ENCODE data around the gene LPGAT1.

The LPGAT1 gene

DNA sequence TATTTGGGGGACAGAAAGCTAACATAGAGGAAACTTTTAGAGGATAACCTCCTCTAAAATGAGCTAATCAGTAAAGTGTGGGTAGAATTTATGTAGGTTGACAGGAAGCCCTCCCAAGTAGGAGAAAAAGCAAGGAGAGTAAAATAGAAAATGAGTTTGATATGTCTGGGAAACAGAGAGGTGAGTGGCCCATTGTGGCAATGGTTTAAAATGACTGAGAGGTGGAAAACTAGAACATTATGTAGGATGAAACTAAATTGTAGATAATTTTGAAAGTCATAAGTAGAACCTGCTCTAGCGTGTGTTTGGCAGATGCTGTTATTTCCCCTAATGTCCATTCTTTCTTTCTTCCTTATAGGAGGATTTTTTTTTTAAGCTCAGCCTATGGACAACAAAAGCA lies 8.5 kb upstream of the LPGAT1 start:
- Mint-ChIP-seq H3K27me3 (ENCODE audit: low read depth) (peaks cover 9% of the 10 kb centered on the region), H3K4me1 (ENCODE audit: low read depth) (peaks cover 36% of the 10 kb centered on the region), H3K4me3 (no peak overlapping the region), H3K27ac (no peak overlapping the region), H3K9me3 (peaks cover 4% of the 10 kb centered on the region), H3K36me3 (ENCODE audit: low read depth) (peaks cover 2% of the 10 kb centered on the region)
- DNase-seq (ENCODE audit: low spot score): no peak

DNA sequence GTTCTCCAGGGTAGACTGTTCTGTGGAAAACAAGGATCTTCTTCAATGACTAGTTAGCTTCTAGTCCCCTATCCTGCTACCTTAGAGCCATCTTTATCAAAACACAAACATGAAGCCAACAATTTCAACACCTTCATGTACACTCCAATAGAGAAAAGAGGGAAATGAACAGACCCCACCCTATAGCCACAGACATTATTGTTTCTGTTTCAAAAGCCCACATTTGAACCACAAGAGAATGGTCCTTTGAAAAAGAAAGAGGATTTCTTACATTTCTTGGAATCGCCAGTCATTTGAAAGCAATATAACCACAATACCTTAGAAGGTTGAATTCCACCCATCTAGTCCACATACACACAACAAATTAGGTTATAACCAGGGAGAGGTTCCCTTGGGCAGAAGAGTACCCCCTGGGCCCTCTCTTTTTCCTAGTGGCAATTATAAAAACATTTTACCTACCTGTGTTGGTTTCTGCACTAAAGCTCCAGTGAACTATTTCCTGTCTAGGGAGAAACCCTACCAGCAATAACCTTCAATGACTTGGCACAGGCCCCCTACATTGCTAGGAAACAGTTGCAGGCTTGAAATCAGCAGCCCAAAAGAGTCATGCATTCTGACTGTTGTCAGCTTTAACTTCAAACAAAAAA lies 2.7 kb upstream of the LPGAT1 start:
- peaks cover 13% of the 10 kb centered on the region for H3K27me3 Mint-ChIP-seq (ENCODE audit: low read depth)
- DNase-seq (ENCODE audit: low spot score): peak; percentile 22
- H3K27ac Mint-ChIP-seq: peak overlapping the region; percentile 90
- peak overlapping the region; percentile 82 for H3K4me3 Mint-ChIP-seq
- H3K9me3 Mint-ChIP-seq: no peaks in the 10 kb centered on the region
- H3K36me3 Mint-ChIP-seq (ENCODE audit: low read depth): peaks cover 11% of the 10 kb centered on the region
- H3K4me1 Mint-ChIP-seq (ENCODE audit: low read depth): peaks cover 51% of the 10 kb centered on the region

DNA sequence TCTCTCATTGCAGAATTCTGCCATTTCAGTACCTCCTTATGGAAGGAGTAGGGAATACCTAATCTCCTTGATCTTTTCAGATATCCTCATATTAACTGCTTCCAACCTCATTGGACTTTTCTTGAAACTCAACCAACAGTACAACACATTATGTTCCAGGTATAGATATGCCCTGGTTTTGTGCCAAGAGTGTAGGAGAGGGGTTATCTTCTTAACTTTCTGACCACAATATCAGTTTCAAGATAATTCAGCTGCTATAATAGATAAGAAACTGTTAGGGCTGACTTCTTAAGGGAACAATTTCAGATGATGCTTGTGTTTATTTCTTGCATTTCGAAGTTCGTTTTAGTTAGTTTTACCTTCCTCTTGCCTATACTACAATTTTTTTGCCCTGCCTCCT lies 2.1 kb upstream of the LPGAT1 start:
- peak overlapping the region; percentile 82 for H3K4me3 Mint-ChIP-seq

DNA sequence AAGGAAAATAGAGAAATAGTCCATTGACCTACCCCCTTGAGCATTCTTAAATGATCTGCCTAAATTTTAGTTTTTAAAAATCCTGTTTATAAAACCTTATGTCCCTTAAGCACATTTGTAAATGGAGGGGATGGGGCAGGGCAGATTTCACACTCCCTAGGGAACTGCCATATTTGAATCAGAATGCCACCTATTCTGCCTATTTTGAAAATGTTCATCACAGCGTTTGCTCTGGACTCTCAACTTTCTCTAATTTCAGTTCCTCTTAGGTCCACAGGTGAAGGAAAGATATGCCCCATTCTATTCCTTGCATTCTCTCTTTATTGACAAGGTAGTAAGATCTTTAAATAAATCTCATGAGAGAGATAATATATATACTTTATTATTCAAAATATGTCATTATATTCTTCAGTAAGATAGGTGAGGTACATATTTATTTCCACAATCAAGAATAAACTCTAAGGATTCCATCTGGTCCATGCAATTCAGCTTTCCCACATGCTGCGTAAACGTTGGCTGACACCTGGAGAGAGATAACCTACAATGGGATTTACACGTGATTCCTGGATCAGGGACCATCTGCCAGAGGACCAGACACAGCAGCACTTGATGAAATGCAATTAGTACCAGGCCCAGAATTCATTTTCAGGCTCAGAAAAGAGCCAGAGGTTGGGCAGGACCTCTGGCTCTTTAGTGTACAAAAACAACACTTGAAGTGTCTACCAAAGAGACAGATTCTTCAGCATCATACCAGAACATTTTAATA lies 1.2 kb upstream of the LPGAT1 start:
- Mint-ChIP-seq H3K9me3 (no peaks in the 10 kb centered on the region), H3K27me3 (ENCODE audit: low read depth) (peaks cover 10% of the 10 kb centered on the region), H3K4me1 (ENCODE audit: low read depth) (peaks cover 60% of the 10 kb centered on the region), H3K36me3 (ENCODE audit: low read depth) (peaks cover 24% of the 10 kb centered on the region), H3K4me3 (peak overlapping the region; percentile 87), H3K27ac (peak overlapping the region; percentile 50)
- DNase-seq (ENCODE audit: low spot score): no peak

More for the DNA sequence above, 2.1 kb upstream of the LPGAT1 start:
- Mint-ChIP-seq H3K4me1 (ENCODE audit: low read depth) (peaks cover 54% of the 10 kb centered on the region), H3K27ac (peak overlapping the region; percentile 90), H3K36me3 (ENCODE audit: low read depth) (peaks cover 17% of the 10 kb centered on the region), H3K9me3 (no peaks in the 10 kb centered on the region), H3K27me3 (ENCODE audit: low read depth) (peaks cover 13% of the 10 kb centered on the region)
- no peak for DNase-seq (ENCODE audit: low spot score)

DNA sequence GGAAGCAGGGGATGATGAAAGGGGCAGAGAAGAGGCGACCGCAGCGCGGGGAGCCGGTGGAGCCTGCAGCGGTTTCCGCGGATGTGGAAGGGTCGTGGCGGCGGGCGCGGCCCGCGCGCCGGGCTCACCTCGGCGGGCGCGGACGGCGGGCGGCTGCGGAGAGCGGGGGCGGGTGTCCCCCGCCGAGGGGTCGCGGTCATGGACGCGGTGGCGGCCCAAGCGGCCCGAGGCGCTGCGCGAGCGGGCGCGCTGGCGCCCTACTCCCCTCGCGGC lies 572 bp downstream of the LPGAT1 start:
- peak overlapping the region; percentile 88 for H3K27ac Mint-ChIP-seq
- peaks cover 24% of the 10 kb centered on the region for H3K36me3 Mint-ChIP-seq (ENCODE audit: low read depth)
- DNase-seq (ENCODE audit: low spot score): no peak
- H3K4me1 Mint-ChIP-seq (ENCODE audit: low read depth): peaks cover 56% of the 10 kb centered on the region
- H3K9me3 Mint-ChIP-seq: no peaks in the 10 kb centered on the region
- H3K4me3 Mint-ChIP-seq: peak overlapping the region; percentile 97
- H3K27me3 Mint-ChIP-seq (ENCODE audit: low read depth): peaks cover 8% of the 10 kb centered on the region

DNA sequence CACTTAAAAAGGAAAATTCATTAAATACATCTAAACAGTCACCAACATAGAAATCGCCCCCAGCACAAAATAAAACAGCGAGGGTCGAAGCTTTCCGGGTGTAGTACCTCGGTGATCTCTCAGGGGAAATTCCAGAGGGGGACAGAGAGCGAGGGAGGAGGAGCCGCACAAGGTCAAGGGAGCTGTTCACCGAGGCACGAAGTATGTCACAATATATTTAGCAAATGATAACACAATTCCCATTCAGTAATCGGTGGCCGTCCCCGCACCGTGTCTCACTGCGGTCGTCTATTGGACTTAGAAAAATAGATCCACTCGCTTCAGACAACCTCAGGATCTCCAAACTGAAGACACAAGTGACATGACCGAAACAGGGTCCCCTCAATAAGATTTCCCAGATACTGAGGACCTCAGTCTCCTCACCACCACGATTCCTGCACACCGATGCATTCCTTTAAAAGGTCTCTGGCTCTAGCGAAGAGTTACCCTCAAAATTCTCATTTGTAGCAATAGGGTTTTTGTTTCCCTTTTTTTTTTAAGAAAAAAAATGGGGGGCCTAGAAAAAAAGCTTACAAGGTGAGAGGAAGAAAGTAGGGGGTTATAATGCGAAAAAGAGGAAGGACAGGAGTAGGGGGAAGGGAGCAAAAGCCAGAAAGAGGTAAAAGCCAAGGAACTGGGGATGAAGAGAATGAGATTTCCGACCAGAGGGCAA lies 1.1 kb downstream of the LPGAT1 start:
- peak overlapping the region; percentile 88 for H3K27ac Mint-ChIP-seq
- peak overlapping the region; percentile 97 for H3K4me3 Mint-ChIP-seq
- H3K36me3 Mint-ChIP-seq (ENCODE audit: low read depth): peaks cover 27% of the 10 kb centered on the region
- peaks cover 8% of the 10 kb centered on the region for H3K27me3 Mint-ChIP-seq (ENCODE audit: low read depth)
- DNase-seq (ENCODE audit: low spot score): no peak
- H3K4me1 Mint-ChIP-seq (ENCODE audit: low read depth): peaks cover 55% of the 10 kb centered on the region
- no peaks in the 10 kb centered on the region for H3K9me3 Mint-ChIP-seq

DNA sequence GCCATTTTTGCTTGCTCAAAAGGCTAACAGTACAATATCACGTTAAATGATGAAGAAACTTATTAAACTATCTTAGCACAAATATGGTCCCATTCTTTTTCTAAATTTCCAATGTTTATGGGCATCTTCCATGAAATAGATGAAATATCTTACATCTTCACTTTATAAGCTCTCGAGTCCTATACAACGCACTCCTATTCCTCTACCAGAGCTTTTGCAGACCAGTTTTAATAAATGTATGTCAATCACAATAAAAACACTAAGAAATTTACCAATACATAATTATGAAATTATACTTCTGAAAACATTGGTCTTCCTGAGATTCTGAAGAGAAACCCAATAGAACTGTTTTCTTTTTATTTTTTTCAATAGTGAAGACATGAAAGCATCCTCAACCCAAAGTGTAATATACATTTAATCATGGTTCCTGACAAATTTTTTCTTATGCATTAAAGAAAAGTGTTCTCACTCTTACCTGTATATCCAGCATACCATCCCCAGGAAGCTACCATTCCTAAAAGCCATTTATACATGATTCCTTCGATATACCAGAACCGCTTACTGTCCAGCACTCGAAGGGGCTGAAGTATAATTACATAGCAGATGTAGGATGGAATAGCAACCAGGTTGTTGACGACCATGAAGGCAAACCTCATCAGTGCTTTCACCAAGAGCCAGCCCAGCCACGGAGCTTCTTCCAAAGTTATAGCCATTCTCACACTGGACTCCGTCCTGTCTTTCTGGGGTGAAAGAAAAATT lies 1.8 kb downstream of the LPGAT1 start:
- H3K27ac Mint-ChIP-seq: peak overlapping the region; percentile 50
- no peaks in the 10 kb centered on the region for H3K9me3 Mint-ChIP-seq

DNA sequence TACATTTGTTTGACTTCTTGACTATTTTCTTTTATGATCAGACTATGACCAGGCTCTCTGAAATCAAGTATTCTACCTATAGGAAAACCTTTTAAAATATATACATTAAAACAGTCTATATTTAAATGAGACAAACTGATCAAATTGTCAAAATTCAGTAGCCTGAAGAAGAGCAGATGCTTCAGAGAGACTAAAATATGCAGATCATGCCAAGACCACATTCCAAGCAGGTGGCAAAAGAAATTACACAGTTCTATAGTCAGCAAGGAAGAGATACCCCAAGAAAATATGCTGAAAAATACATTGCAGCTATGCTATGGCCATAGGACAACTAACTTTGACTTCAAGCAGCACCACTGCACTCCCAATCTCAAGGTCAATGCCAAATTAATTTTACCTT lies 3.5 kb downstream of the LPGAT1 start:
- H3K27ac Mint-ChIP-seq: no peak overlapping the region
- H3K36me3 Mint-ChIP-seq (ENCODE audit: low read depth): peaks cover 38% of the 10 kb centered on the region
- DNase-seq (ENCODE audit: low spot score): no peak
- peaks cover 36% of the 10 kb centered on the region for H3K4me1 Mint-ChIP-seq (ENCODE audit: low read depth)
- peaks cover 8% of the 10 kb centered on the region for H3K27me3 Mint-ChIP-seq (ENCODE audit: low read depth)
- H3K9me3 Mint-ChIP-seq: no peaks in the 10 kb centered on the region
- H3K4me3 Mint-ChIP-seq: peak overlapping the region; percentile 59

More for the DNA sequence above, 1.8 kb downstream of the LPGAT1 start:
- no peak for DNase-seq (ENCODE audit: low spot score)
- H3K36me3 Mint-ChIP-seq (ENCODE audit: low read depth): peaks cover 31% of the 10 kb centered on the region
- peaks cover 8% of the 10 kb centered on the region for H3K27me3 Mint-ChIP-seq (ENCODE audit: low read depth)
- peaks cover 52% of the 10 kb centered on the region for H3K4me1 Mint-ChIP-seq (ENCODE audit: low read depth)
- peak overlapping the region; percentile 97 for H3K4me3 Mint-ChIP-seq

DNA sequence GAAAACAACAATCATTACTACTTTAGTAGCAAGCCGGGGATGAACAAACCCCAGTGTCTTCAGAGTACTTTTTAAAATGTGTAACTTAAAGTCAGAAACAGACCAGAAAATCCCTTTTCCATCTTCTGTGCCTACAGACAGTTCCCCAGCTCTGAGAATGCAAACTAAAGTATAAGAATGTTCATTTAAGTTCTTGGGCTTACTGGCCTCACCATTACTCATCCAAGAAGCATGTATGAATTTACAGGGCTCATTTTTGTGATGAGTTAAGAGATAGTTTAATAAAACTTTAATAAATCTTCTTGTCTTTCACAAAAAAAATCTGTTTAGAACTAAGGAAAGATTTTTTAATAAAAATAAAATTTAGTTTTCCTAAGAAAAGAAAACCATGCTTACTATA lies 4.6 kb downstream of the LPGAT1 start:
- Mint-ChIP-seq H3K36me3 (ENCODE audit: low read depth) (peaks cover 48% of the 10 kb centered on the region), H3K27ac (no peak overlapping the region), H3K27me3 (ENCODE audit: low read depth) (peaks cover 8% of the 10 kb centered on the region), H3K9me3 (no peaks in the 10 kb centered on the region), H3K4me3 (no peak overlapping the region), H3K4me1 (ENCODE audit: low read depth) (peaks cover 30% of the 10 kb centered on the region)
- DNase-seq (ENCODE audit: low spot score): no peak

DNA sequence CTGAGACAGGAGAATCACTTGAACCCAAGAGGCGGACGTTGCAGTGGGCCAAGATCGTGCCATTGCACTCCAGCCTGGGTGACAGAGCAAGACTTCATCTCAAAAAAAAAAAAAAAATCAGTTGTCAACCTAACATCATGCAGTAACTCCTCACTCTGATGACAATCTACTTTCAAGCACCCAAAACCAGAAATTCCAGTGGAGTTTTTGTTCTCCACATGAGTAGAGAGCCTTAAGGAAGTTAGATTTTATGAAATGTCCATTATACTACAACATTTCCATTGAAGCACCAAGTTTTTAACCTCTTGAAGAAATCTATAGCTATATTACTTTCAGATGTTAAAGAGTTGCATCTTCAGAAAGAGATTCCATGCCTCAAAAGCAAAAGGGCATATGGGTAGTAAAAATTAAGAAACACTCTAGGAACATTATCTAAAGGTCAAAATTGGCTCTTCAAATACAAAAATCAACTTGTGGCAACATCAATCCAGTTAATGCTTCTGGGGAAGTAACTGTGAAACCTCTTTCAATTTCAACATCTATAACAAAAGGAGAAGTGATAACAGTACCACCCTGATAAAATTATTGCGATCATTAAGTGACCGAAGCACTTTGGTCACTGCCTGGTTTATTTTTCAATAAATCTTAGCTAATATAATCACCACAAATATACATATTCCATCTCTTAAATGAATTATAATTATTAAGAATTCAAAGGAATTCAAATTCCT lies 7.7 kb downstream of the LPGAT1 start:
- no peak overlapping the region for H3K27ac Mint-ChIP-seq

DNA sequence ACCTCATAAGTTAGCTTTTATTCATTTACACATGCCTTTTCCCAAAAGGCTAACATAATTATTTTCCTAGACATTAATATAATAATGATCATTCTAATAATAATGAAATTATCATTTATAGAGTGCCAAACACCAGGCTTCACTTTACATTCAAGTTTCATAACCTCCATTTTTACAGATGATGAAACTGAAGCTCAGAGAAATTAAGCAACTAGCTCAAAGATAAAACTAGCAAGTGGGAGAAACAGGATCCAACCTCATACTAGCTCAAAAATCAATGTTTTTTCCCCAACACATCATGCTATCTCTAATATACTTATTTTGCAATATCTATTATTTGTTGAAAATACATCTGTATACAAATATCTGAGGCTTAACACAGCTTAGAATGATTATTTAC lies 14.0 kb downstream of the LPGAT1 start:
- no peaks in the 10 kb centered on the region for H3K9me3 Mint-ChIP-seq
- H3K4me3 Mint-ChIP-seq: no peak overlapping the region
- no peak overlapping the region for H3K27ac Mint-ChIP-seq
- H3K4me1 Mint-ChIP-seq (ENCODE audit: low read depth): peaks cover 2% of the 10 kb centered on the region
- H3K36me3 Mint-ChIP-seq (ENCODE audit: low read depth): peaks cover 30% of the 10 kb centered on the region
- DNase-seq (ENCODE audit: low spot score): no peak
- no peaks in the 10 kb centered on the region for H3K27me3 Mint-ChIP-seq (ENCODE audit: low read depth)

More for the DNA sequence above, 7.7 kb downstream of the LPGAT1 start:
- Mint-ChIP-seq H3K4me1 (ENCODE audit: low read depth) (peaks cover 12% of the 10 kb centered on the region), H3K9me3 (no peaks in the 10 kb centered on the region), H3K4me3 (no peak overlapping the region), H3K27me3 (ENCODE audit: low read depth) (no peaks in the 10 kb centered on the region), H3K36me3 (ENCODE audit: low read depth) (peaks cover 49% of the 10 kb centered on the region)
- no peak for DNase-seq (ENCODE audit: low spot score)

DNA sequence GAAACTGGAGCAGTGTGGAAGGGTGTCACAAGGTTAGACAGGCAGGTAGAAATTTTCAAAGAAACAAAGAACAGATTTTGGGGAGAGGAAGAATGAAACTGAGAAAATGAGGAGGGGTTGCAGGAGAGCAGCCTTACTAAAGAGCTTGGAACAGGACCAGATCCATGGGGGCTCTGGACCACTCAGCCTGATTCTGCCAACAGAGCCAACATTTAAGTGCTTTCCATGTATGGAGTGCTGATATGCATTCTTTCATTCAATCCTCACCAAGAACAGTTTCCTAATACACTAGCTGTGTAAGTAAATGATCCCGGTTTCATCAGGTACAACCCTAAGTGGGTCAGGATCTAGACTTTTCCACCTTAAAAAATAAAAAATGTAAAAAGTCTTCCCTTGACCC lies 16.2 kb downstream of the LPGAT1 start:
- Mint-ChIP-seq H3K9me3 (no peaks in the 10 kb centered on the region), H3K4me3 (no peak overlapping the region), H3K36me3 (ENCODE audit: low read depth) (peaks cover 30% of the 10 kb centered on the region), H3K27me3 (ENCODE audit: low read depth) (no peaks in the 10 kb centered on the region), H3K4me1 (ENCODE audit: low read depth) (peaks cover 3% of the 10 kb centered on the region), H3K27ac (no peak overlapping the region)
- DNase-seq (ENCODE audit: low spot score): no peak

DNA sequence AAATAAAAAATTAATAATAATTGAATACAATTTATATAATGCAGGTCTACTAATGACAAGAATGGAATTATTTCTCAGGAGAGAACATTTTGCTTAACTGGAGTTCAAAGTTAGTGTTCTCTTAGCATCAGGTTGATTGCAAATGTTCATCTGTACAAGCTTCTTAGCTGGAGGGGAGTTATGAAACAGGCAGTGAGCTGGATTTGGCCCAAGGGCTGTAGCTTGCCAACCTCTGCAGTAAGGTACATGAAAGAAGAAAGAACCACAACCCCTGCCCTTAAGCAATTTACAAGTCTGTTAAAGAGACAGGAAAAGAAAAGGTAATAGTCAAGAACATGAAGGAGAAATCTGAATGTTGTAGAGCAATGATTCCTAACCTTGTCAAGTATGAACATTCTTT lies 17.0 kb downstream of the LPGAT1 start:
- Mint-ChIP-seq H3K36me3 (ENCODE audit: low read depth) (peaks cover 31% of the 10 kb centered on the region), H3K27me3 (ENCODE audit: low read depth) (no peaks in the 10 kb centered on the region), H3K4me1 (ENCODE audit: low read depth) (peaks cover 3% of the 10 kb centered on the region), H3K9me3 (no peaks in the 10 kb centered on the region), H3K4me3 (no peak overlapping the region), H3K27ac (no peak overlapping the region)
- no peak for DNase-seq (ENCODE audit: low spot score)

Data from T-helper 2 cell treated with Interferon-gamma antibody and Interleukin-4, amounts not matched to agents 5 μg/mL and 100 μg/mL, for 36 hours (primary cell).